SK-N-SH (cell line): ENCODE data around the gene NPFFR1. TPM values are rescaled to one million over a fixed set of nuclear protein-coding genes. Genes with fewer than 3 reads are reported as not detected.

Source experiments
- CTCF ChIA-PET: fragments of 300-600, 350-600 bp; formaldehyde crosslinking; extraction: SDS; loops from one replicate; lab custom pipeline; 2021; lab: Yijun Ruan, JAX
- POLR2A ChIA-PET: fragments of 350-600 bp; sonication (Branson Sonifier 250); formaldehyde crosslinking; extraction: SDS; loops from one replicate; lab custom pipeline; 2020; ENCODE audit warnings: antibody characterized with exemption, inconsistent platforms; lab: Yijun Ruan, JAX
- DNase-seq: peaks from one replicate; pipeline ENCODE4 v3.0.0; 2012
- H2AFZ ChIP-seq: fragments of 200-600 bp; sonication (generic); 2 replicates; pipeline ENCODE4 v1.8.1; 2016; ENCODE audit warnings: antibody characterized with exemption, mild to moderate bottlenecking, low read depth
- H3F3A ChIP-seq: fragments of 200-600 bp; sonication (generic); replicated peaks from 2 replicates; pipeline ENCODE3; 2016; ENCODE audit warnings: antibody characterized with exemption, mild to moderate bottlenecking; ENCODE audit not compliant: insufficient read depth
- H3K27ac ChIP-seq, 2 experiments: fragments of 200-500 bp in 1 of 2; fragments of 200-600 bp in 1 of 2; sonication (Bioruptor generic) in 1 of 2; sonication (generic), shearing (Covaris generic) in 1 of 2; 2 replicates each; pipeline versions ENCODE4 v1.5.1 to v1.6.1; 2014 to 2016; ENCODE audit warnings: low read depth in 2 of 2, inconsistent platforms in 1 of 2, low read length in 1 of 2, mild to moderate bottlenecking in 1 of 2, mixed read lengths in 1 of 2
- H3K27me3 ChIP-seq: fragments of 200-600 bp; sonication (generic), shearing (Covaris generic); 2 replicates; pipeline ENCODE4 v1.6.1; 2016; ENCODE audit warnings: mixed run types; ENCODE audit not compliant: insufficient read depth
- H3K36me3 ChIP-seq, 2 experiments: fragments of 200-500 bp in 1 of 2; fragments of 200-600 bp in 1 of 2; sonication (Bioruptor generic) in 1 of 2; sonication (generic) in 1 of 2; replicated peaks in 1 of 2; 2 replicates each; pipeline versions ENCODE3 to v1.5.1; 2014 to 2016; ENCODE audit warnings: low read length in 1 of 2, mild to moderate bottlenecking in 1 of 2; ENCODE audit not compliant: insufficient read depth in 2 of 2, control insufficient read depth in 1 of 2
- H3K4me1 ChIP-seq, 2 experiments: fragments of 200-500 bp in 1 of 2; fragments of 200-600 bp in 1 of 2; sonication (Bioruptor generic) in 1 of 2; sonication (generic), shearing (Covaris generic) in 1 of 2; 2 replicates each; pipeline versions ENCODE4 v1.5.1 to v1.6.1; 2014 to 2016; ENCODE audit warnings: low read depth in 1 of 2, low read length in 1 of 2, mixed run types in 1 of 2; ENCODE audit not compliant: insufficient read depth in 2 of 2, control insufficient read depth in 1 of 2
- H3K4me2 ChIP-seq: fragments of 200-600 bp; sonication (generic), shearing (Covaris generic); 2 replicates; pipeline ENCODE4 v1.6.1; 2017; ENCODE audit warnings: mixed run types
- H3K4me3 ChIP-seq, 2 experiments: fragments of 200-500 bp in 1 of 2; fragments of 200-600 bp in 1 of 2; sonication (Bioruptor generic) in 1 of 2; sonication (generic), shearing (Covaris generic) in 1 of 2; 2 replicates each; pipeline versions ENCODE4 v1.5.1 to v1.8.1; 2014 to 2016; ENCODE audit warnings: low read depth in 2 of 2, inconsistent platforms in 1 of 2, low read length in 1 of 2, mild to moderate bottlenecking in 1 of 2, mixed read lengths in 1 of 2, moderate library complexity in 1 of 2
- H3K79me2 ChIP-seq: fragments of 200-600 bp; sonication (generic); 2 replicates; pipeline ENCODE4 v1.8.1; 2017; ENCODE audit warnings: mild to moderate bottlenecking; ENCODE audit not compliant: insufficient read depth
- H3K9ac ChIP-seq: fragments of 200-600 bp; sonication (generic); 2 replicates; pipeline ENCODE4 v1.6.1; 2017; ENCODE audit warnings: mixed run types
- H3K9me2 ChIP-seq: fragments of 200-600 bp; sonication (generic); 2 replicates; pipeline ENCODE4 v1.6.1; 2017; ENCODE audit warnings: mixed run types
- H3K9me3 ChIP-seq: fragments of 200-600 bp; sonication (generic); 2 replicates; pipeline ENCODE4 v1.6.1; 2017; ENCODE audit warnings: mixed run types, mild to moderate bottlenecking, moderate library complexity
- H4K20me1 ChIP-seq: fragments of 200-600 bp; sonication (generic); 2 replicates; pipeline ENCODE4 v1.6.1; 2017; ENCODE audit warnings: mild to moderate bottlenecking, mixed run types; ENCODE audit not compliant: insufficient read depth
- CTCF ChIP-seq: fragments of 200-600 bp; sonication (generic); IDR thresholded peaks from 2 replicates; pipeline ENCODE4 v1.6.1; 2017; ENCODE audit warnings: antibody characterized with exemption, mild to moderate bottlenecking, moderate library complexity
- EP300 ChIP-seq, 2 experiments: IDR thresholded peaks; 2 replicates each; pipeline versions ENCODE4 v1.4.0 to v1.6.1; 2012; ENCODE audit warnings: borderline replicate concordance in 1 of 2, low read depth in 1 of 2, low read length in 1 of 2
- EZH2phosphoT487 ChIP-seq: fragments of 200-600 bp; sonication (generic); IDR thresholded peaks from 2 replicates; pipeline ENCODE4 v1.6.1; 2017; ENCODE audit warnings: low read depth, mixed run types, mild to moderate bottlenecking, antibody characterized with exemption, moderate library complexity, borderline replicate concordance
- FOXJ3 ChIP-seq: sonication (generic); formaldehyde crosslinking; IDR thresholded peaks from 2 replicates; pipeline ENCODE4 v1.5.1; 2020; ENCODE audit warnings: mild to moderate bottlenecking, missing genetic modification reagents
- GABPA ChIP-seq: IDR thresholded peaks from 2 replicates; pipeline ENCODE4 v1.4.0; 2012; ENCODE audit warnings: low read depth, mild to moderate bottlenecking
- IRF3 ChIP-seq: fragments of 150-350 bp; IDR thresholded peaks from 2 replicates; pipeline ENCODE4 v1.6.1; 2016; ENCODE audit warnings: mild to moderate bottlenecking, low read depth, low read length
- MEF2A ChIP-seq: IDR thresholded peaks from 2 replicates; pipeline ENCODE4 v1.4.0; 2012; ENCODE audit warnings: low read depth, borderline replicate concordance
- MXI1 ChIP-seq: IDR thresholded peaks from 2 replicates; pipeline ENCODE4 v1.6.1; 2012; ENCODE audit warnings: mild to moderate bottlenecking, low read depth, low read length, improper control_type of control experiment
- NRF1 ChIP-seq: IDR thresholded peaks from 2 replicates; pipeline ENCODE4 v1.6.1; 2012; ENCODE audit warnings: low read depth, mild to moderate bottlenecking, low read length
- RFX5 ChIP-seq: IDR thresholded peaks from 2 replicates; pipeline ENCODE4 v1.6.1; 2012; ENCODE audit warnings: mild to moderate bottlenecking, improper control_type of control experiment, low read length
- SIN3A ChIP-seq: IDR thresholded peaks from 2 replicates; pipeline ENCODE4 v1.6.1; 2012; ENCODE audit warnings: low read depth, mild to moderate bottlenecking, low read length, moderate library complexity, borderline replicate concordance
- YY1 ChIP-seq: IDR thresholded peaks from 2 replicates; pipeline ENCODE4 v1.4.0; 2012; ENCODE audit warnings: low read depth, mild to moderate bottlenecking
- WGBS: methylation state at CpG from one replicate; pipeline ENCODE4 v1.1.6; 2017; ENCODE audit warnings: low lambda C conversion rate; 5-methylcytosine and 5-hydroxymethylcytosine counted together
- polyA plus RNA-seq, 3 experiments: library from polyadenylated mRNA; depleted of rRNA; stranded (reverse); fragments of >200 nt; gene quantifications; 2 replicates each; pipeline ENCODE4 v1.2.3, GENCODE V29; 2012

The NPFFR1 gene
- polyA plus RNA-seq, 1 of the 3 experiments (the other 2 are of a cell fraction), result not detected

GRCh38 chr10:70319824-70320223 is 36.0 kb upstream of the NPFFR1 start:
- H3K9ac ChIP-seq, result no peak overlapping the region
- peaks cover 0 to 10% of the 10 kb centered on the region in 2 experiments; a peak in 1 of 4 replicates for H3K4me1 ChIP-seq
- POLR2A ChIA-PET, result no interaction called here

GRCh38 chr10:70319183-70319582 is 35.4 kb upstream of the NPFFR1 start:
- ChIA-PET CTCF (no interaction called here), POLR2A (no interaction called here)
- peaks cover 0 to 4% of the 10 kb centered on the region in 2 experiments; a peak in 1 of 4 replicates for H3K4me1 ChIP-seq
- no peak overlapping the region for H3K4me3 ChIP-seq
- 90% methylated on average over 6 of the region's 6 CpGs for WGBS
- no peak overlapping the region for H3K27ac ChIP-seq
- no peak for TF ChIP-seq MEF2A
- TF ChIP-seq IRF3, result no peak
- TF ChIP-seq FOXJ3 (CRISPR knock-in tag), result no peak
- no peak for TF ChIP-seq GABPA
- no peak for TF ChIP-seq RFX5
- TF ChIP-seq EZH2phosphoT487, result no peak
- TF ChIP-seq SIN3A, result no peak
- TF ChIP-seq EP300 (IDR thresholded peaks at IDR 0.05; ENCODE audit: borderline replicate concordance in 1 of 2, low read depth in 1 of 2, low read length in 1 of 2), result no peak
- TF ChIP-seq MXI1, result no peak
- no peak overlapping the region for H3K4me2 ChIP-seq
- H3K9me3 ChIP-seq, result no peaks in the 10 kb centered on the region
- no peaks in the 10 kb centered on the region for H3K27me3 ChIP-seq
- no peaks in the 10 kb centered on the region for H3K9me2 ChIP-seq
- no peak overlapping the region for H3K9ac ChIP-seq
- no peak for DNase-seq
- no peaks in the 10 kb centered on the region for H3K79me2 ChIP-seq
- no peaks in the 10 kb centered on the region for H4K20me1 ChIP-seq
- H3K36me3 ChIP-seq, result no peaks in the 10 kb centered on the region
- H3F3A ChIP-seq, result no peaks in the 10 kb centered on the region
- H2AFZ ChIP-seq, result no peak overlapping the region

More at GRCh38 chr10:70319824-70320223, 36.0 kb upstream of the NPFFR1 start:
- H3K27me3 ChIP-seq, result no peaks in the 10 kb centered on the region
- no peaks in the 10 kb centered on the region for H3K9me2 ChIP-seq
- no peak overlapping the region for H3K4me3 ChIP-seq
- no peaks in the 10 kb centered on the region for H4K20me1 ChIP-seq
- WGBS, result 97% methylated on average over 3 of the region's 5 CpGs
- CTCF ChIA-PET, result interaction anchor here (2.0 kb wide), 1 partner anchor 55 kb away, joined by 6 read pairs; no protein-coding TSS in a partner anchor
- H3K27ac ChIP-seq, result no peak overlapping the region
- H3K4me2 ChIP-seq, result no peak overlapping the region
- H2AFZ ChIP-seq, result no peak overlapping the region
- TF ChIP-seq NRF1 (no peak), IRF3 (no peak), CTCF (no peak), YY1 (no peak)
- no peak for DNase-seq
- no peaks in the 10 kb centered on the region for H3F3A ChIP-seq
- no peaks in the 10 kb centered on the region for H3K79me2 ChIP-seq
- no peaks in the 10 kb centered on the region for H3K9me3 ChIP-seq
- H3K36me3 ChIP-seq, result no peaks in the 10 kb centered on the region
